Measurements from ENCODE around the gene GUCD1. TPM values are rescaled to one million over a fixed set of nuclear protein-coding genes. Genes with fewer than 3 reads are reported as not detected.

The GUCD1 gene
- 119 TPM for total RNA-seq

DNA sequence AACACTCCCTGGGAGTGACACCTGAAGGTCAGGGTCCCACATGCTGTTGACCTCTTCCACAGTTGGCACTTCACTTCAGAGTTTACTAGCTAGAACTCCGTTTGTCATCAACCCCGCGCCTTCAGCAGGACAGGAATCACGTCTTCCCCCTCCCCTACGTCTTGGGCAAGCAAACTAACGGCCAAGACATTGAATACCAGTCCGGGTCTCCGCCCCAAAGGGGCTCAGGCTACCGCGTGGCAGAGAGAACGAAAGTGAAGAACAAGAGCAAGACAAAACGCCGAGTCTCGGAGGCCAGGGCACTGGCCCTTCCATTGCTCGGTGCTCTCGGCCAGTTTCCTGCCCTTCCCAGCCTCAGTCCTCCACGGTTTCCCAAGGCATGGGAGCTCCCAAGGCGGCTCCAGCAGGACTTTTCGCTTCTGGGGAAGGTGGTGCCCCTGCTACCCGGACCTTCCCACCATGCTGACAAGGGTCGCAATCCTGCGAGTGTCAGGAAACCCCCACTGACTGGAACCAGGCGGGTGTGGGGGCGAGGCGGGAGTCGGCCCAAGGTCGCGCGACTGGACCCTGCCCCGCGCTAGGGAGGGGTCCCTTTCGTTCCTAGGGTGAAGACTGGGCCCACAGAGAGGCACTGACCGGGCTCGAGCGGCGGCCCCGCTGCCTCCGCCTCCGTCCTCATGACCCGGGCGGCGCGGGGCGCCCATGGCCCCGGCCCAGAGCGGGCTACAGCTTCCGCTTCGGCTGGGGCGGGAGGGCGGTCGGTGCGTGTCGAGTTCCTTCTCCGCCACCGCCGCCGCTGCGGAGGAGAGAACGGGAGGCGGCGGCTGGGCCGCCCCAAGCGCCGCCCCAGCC lies at the start of gene GUCD1:
Gene GUCD1 (minus strand): TSS at position 826 of the 852 bp plus-strand sequence. CDS start 147 bp downstream, at position 679.

DNA sequence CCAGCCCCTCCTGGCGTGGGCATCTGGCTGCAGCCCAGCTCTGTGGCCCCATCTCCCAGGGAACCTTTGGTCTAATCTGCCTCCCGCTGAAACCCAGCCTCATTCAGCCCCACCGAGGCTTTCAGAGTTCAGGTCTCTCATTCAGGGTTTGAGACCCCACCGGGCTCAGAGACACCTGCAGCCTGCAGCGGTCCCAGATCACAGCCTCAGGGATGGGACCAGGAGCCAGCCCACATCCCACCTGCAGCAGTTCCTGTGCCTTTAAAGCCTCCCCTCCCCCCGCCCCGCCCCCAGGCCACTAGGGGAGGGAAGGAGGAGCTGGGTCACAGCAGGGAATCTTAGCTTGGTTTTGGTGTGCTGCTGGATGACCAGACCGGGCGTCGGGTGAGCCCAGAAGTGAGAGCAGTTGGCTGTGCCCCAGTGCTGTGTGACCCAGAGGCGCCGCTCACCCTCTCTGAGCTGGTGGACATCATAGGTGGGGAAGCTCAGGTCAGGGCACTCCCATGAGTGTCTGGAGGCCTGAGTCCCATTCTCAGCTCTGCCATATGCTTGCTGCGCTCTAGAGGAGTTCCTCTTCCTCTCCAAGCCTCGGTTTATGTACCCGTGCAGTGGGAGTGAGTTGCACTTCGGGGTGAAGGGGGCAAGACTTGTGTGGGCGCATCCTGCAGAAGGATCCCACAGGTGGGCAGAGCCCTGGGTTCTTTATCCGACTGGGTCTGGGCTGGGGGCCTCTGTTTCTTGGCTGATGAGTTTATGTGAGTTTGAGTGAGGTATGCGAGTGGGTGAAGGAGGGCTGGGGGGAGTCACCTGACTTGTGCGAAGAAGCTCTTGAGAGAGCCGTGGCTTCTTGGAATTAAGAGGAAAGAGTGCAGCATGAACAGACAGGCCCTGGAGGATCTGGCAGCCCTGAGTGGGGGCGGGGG lies 48.2 kb upstream of the GUCD1 start, which contains the start of gene GGT1:
Gene GGT1 (plus strand): TSS at position 347 of the 923 bp plus-strand sequence. CDS start 7,889 bp downstream, outside the sequence.

DNA sequence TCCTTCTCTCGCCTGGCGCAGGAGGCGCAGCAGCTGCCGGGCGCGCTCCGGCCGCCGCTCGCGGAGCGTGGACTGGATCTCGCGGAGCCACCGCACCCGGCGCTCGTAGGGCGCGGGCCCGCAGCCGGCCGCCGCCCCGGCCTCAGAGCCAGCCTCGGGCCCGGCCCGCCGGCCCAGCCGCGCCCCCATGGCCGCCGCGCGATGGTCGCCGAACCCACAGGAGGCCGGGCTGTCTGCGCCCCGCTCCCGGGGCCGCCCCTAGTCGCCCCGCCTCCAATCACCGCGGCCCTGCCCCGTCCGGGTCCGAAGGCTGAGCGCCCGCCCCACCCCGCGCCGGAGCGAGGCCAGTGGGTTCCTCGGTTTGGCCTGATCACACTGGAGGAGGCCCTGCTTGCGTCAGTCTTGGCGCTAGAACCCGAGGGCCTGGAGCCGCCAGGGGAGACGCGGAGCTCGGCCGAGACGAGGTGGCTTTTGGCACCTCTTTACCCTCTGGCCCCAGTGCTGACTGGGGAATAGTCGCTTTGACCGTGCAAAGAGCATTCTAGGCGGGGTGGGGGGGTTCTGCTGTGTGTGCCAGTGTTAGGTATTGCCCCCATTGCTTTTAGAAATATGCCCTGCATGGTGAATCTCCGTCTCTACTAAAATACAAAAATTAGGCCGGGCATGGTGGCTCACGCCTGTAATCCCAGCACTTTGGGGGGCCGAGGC lies 38.1 kb upstream of the GUCD1 start, which contains the start of gene LRRC75B:
Gene LRRC75B (minus strand): TSS at position 223 of the 708 bp plus-strand sequence. CDS start 34 bp downstream, at position 189.

DNA sequence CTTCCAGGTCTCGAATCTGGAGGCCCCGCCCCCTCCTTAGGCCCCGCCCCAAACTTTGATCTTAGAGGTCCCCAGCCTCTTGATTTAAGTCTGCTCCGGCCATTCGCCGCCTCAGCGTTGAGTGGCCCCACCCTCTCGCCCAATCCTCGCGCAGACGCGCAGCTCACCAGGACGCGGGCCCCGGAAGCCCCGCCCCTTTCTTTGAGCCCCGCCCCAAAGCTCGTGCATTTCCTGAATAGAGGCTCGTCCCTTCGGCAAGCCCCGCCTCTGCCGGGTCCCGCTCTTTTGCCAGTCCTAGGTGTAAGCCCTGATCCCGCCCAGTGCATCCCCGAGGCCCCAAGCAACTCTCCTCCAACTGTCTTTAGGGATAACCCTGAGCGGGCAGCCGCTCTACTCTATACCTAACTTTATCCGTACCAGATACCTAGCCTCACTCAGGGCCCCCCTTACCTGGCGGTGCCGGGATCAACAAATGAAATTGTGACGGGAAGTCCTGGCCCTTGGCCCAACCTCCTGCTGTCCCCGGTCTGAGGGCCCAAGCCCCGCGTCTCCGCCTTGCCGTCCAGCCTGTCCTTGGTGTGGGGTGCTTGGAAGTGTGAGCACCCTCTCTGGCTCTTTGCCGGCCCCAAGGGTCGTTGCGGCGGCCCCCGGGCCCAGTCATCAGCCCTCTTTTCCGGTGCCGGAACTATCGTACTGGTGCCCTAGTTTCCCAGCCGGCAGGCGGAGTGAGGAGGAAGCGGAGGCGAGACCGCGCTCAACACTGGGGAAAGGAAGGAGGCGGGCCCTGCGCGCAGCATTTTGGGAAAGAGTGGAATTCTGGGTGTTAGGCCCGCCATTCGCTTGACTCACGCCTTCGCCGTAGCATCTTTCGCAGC lies 464 bp upstream of the GUCD1 start, which contains the start of gene SNRPD3:
Gene SNRPD3 (plus strand): TSS at position 835 of the 875 bp plus-strand sequence. CDS start 1,676 bp downstream, outside the sequence.

DNA sequence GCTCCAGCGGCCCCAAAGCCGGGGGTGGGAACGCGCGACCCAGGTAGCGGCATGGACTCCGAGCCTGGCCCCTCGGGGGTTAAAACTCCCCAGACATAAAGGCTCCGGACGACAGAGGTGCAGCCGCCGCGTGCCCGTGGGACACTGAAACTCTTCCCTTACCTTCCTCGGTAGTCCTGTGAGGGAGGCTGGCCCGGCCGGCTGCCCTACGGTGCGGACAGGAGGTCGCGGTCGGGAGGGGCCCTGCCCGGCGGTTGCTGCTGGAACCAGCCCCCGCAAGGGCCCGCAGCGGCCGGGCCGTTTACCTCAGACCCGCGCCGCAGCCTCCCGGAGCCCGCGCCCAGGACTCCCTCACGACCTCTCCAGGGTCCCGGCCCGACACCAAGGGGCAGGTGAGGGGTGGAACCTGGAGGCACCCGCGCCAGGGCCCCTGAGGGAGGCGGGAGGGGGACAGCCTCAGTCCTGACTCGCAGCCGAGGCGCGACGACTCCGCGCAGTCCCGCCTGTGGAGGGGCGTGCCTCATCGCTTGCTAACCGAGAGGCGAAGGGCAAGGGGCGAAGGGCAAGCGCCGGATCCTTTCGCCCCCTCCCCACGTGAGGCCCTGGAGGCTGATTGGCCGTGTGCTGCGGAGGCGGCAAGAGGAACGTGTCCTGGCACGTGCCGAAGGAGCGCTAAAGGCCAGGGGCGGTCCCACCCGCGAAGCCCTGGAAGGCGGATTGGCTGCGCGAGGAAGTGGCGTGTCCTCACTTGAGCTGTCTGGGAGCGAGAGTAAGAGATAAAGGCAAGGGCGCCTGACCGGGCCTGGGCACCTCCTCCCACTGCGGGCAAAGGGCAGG lies 60.2 kb downstream of the GUCD1 start, which contains the start of gene UPB1:
Gene UPB1 (plus strand): TSS at position 805 of the 837 bp plus-strand sequence. CDS start 72 bp downstream, outside the sequence.

Other genes starting within 250 kb of the GUCD1 start
- gene ADORA2A, start 127.5 kb downstream of the GUCD1 start, total RNA-seq = 13.5 TPM
- gene UPB1, start 59.8 kb downstream of the GUCD1 start, total RNA-seq = 2.3 TPM
- 176 TPM for gene SNRPD3, start 861 bp upstream of the GUCD1 start, total RNA-seq
- 25.6 TPM for gene LRRC75B, start 37.9 kb upstream of the GUCD1 start, total RNA-seq
- 44.6 TPM for gene GGT1, start 48.1 kb upstream of the GUCD1 start, total RNA-seq
- gene PIWIL3, start 219.6 kb upstream of the GUCD1 start, total RNA-seq = not detected